ENCODE measurements around the gene CST7.

CST7 gene

DNA sequence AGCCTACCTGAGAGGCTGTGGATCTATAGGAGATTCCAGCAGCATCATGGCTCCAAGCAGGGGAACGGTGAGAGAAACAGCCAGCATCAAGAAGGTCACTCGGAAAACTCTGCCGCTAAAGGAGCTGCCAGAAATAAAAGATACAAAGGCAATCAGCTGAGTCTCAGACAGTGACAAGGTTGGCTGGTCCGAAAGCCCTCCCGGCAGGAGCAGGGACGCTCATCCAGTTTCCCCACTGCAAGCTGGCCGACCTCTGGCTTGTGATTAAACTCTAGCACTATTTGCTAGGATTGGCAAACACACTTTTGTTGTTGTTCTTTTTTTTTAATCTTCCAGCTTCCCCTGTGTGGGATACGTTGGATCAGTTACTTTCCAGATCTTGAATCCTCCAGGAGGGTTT lies 34.8 kb downstream of the CST7 start:
- TF ChIP-seq Cebpa-rat (IDR thresholded peaks at IDR 0.05), result no peak
- H3K4me1 ChIP-seq, result peaks cover 47% of the 10 kb centered on the region
- H3K4me2 ChIP-seq, result no peak overlapping the region

DNA sequence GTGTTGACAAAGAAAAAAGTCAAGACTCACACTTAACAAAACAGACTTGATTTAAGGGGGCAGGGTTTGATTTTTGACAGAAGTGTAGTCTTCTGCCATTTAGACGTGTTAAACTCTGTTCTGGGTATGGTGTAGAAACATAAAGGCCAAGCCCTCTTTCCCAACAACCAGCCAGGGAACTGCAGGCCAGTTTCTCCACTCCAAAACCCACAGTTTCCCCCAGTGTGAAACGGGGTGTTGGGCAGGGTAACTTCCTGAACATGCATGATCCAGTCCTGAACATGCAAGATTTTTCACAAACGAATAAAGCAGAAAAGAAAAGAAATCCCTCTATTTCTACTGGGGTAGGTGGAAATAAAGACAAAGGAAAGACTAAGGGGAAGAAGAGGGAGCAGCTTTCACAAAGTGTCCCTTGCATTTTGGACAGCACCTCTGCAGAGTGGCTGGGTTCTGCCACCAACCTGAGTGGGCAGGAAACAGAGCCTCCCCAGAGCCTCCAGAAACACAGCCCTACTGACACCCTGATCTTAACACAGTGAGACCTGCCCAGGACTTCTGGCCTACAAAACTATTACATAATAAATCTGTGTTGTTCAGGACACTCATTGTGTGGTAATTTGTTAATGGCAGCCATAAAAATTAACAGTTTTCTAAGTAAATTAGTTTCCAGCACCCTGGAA lies 36.0 kb downstream of the CST7 start:
- Histone ChIP-seq H3K4me1 (peaks cover 58% of the 10 kb centered on the region), H3K9me3 (peaks cover 12% of the 10 kb centered on the region), H3K4me2 (peak overlapping the region; percentile 32), H3K27me3 (no peaks in the 10 kb centered on the region), H3K9ac (no peak overlapping the region), H3K4me3 (no peak overlapping the region), H4K20me1 (peaks cover 52% of the 10 kb centered on the region), H3K36me3 (peaks cover 50% of the 10 kb centered on the region), H3K27ac (no peak overlapping the region)
- no peak for TF ChIP-seq Cebpa-rat (IDR thresholded peaks at IDR 0.05)

More for the DNA sequence above, 34.8 kb downstream of the CST7 start:
- peaks cover 21% of the 10 kb centered on the region for H3K9me3 ChIP-seq
- H3K36me3 ChIP-seq, result peaks cover 59% of the 10 kb centered on the region
- H3K27me3 ChIP-seq, result no peaks in the 10 kb centered on the region
- no peak overlapping the region for H3K4me3 ChIP-seq
- H3K27ac ChIP-seq, result no peak overlapping the region
- H4K20me1 ChIP-seq, result peaks cover 52% of the 10 kb centered on the region
- no peak overlapping the region for H3K9ac ChIP-seq

DNA sequence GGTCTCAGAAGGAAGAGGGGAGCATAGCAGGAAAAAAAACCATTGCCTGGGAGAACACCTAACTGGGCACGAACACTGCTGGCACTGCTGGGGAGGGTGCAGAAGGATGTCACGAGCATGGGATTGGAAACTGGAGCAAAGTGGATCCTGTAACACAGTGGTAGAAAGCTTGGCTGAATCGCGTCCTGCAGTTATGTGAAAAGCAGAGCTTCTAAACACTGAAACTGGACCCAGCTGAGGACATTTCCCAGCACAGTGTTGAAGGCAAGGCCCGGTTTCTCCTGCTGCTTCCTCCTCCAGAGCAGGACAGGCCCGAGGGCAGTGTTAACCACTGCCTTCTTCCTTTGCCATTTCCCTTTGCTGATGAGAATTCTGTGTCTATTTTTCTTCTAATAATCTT lies 36.7 kb downstream of the CST7 start:
- Histone ChIP-seq H3K9me3 (peaks cover 5% of the 10 kb centered on the region), H4K20me1 (peaks cover 52% of the 10 kb centered on the region), H3K4me1 (peaks cover 61% of the 10 kb centered on the region), H3K36me3 (peaks cover 43% of the 10 kb centered on the region), H3K4me3 (no peak overlapping the region), H3K27ac (no peak overlapping the region), H3K4me2 (peak overlapping the region; percentile 32; the same call in 1 of the 2 replicates), H3K9ac (no peak overlapping the region), H3K27me3 (no peaks in the 10 kb centered on the region)
- TF ChIP-seq Cebpa-rat (IDR thresholded peaks at IDR 0.05), result no peak

DNA sequence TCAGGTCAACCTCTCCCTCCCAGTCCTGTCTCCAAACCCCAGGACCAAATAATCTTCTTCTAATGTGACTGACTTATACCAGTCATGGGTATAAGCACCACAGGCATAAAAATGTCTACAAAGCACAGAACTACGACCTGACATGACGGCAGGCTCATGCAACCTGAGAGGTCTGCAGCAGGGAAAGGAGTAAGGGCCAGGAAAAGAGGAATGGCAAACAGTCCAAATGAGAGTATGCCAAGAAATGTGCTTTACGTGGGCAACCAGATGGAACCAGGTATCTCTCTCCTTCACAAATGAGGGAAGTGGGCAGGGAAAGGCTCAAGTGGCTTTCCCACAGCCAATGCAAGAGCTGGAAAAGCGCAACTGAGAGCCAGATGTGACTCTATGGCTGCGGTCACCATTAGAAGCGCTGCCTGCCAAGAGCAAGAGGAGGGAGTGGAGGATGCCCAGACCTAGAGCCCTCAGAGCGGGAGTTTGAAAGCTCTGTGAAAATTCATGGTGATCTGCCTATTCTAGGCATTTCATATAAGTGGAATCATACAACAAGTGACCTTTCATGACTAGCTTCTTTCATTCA lies 37.5 kb downstream of the CST7 start:
- Histone ChIP-seq H3K36me3 (peaks cover 36% of the 10 kb centered on the region), H3K4me2 (peak overlapping the region; percentile 1; the same call in 1 of the 2 replicates), H3K27ac (no peak overlapping the region), H3K9ac (no peak overlapping the region), H3K4me1 (peaks cover 68% of the 10 kb centered on the region), H3K4me3 (no peak overlapping the region), H4K20me1 (peaks cover 52% of the 10 kb centered on the region), H3K9me3 (no peaks in the 10 kb centered on the region), H3K27me3 (no peaks in the 10 kb centered on the region)
- TF ChIP-seq Cebpa-rat (IDR thresholded peaks at IDR 0.05), result no peak

DNA sequence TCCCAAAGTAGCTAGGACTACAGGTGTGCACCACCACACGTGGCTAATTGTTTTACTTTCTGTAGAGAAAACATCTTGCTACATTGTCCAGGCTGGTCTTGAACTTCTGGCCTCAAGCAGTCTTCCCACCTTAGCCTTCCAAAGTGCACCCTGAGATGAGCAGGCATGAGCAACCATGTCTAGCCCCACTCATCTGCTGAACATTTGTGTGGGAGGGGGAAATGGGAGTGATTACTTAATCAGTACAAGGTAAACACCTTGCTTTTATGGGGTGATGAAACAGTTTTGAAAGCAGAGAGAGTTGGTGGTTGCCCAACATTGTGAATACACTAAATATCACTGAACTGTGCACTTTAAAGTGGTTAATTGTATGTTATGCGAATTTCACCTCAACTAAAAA lies 38.2 kb downstream of the CST7 start:
- Histone ChIP-seq H3K27me3 (no peaks in the 10 kb centered on the region), H3K4me2 (0 out of 2 replicates have a peak overlapping the region, but pooled peaks have one; percentile 69), H3K9me3 (no peaks in the 10 kb centered on the region), H3K36me3 (peaks cover 29% of the 10 kb centered on the region), H3K27ac (no peak overlapping the region), H4K20me1 (peaks cover 52% of the 10 kb centered on the region), H3K4me1 (peaks cover 72% of the 10 kb centered on the region), H3K4me3 (no peak overlapping the region), H3K9ac (no peak overlapping the region)
- no peak for TF ChIP-seq Cebpa-rat (IDR thresholded peaks at IDR 0.05)

DNA sequence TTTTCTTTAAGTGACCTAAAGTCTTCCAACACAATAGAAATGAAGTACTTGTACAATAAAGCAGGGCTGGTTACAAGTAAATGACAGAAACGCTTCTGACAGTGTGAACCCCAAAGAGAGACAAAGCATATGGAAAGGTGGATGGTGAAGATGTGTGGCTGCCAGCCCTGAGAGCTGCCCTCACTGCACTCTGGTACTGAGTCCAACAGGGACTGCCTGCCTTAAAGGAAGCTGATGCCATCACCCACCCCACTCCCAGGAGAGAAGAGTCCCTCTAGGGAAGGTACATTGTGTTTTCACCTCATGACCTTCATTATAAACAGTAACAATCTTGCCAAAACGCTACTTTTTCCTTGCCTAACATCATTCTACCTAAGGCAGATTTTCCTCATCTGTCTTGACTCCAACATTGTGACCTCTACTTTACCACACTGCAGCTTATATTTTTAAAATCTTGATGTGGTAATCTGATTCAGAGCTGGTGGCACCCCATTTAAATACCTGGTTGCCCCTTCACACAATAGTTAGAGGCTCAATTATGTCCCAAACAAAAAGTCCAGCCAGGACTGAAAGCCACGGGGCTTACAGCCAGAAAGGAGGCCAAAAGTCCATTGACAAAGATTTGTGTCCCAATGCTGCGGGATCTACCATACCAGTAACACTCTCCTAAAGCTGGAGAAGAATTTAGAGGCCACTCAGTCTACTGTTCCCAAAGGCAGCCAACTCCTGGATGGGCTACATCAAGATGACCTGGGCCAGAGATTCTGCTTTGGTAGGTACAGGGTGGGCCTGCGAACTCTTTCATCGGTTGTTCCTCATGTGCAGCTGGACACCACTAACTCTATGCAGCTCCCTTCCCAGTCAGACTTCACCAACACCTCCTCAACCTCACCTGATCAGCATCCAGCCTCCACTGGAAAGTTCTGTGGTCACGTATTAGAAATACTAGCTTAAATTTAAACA lies 39.1 kb downstream of the CST7 start:
- Histone ChIP-seq H4K20me1 (peaks cover 52% of the 10 kb centered on the region), H3K4me3 (no peak overlapping the region), H3K36me3 (peaks cover 20% of the 10 kb centered on the region), H3K27ac (0 out of 2 replicates have a peak overlapping the region, but pooled peaks have one; percentile 19), H3K9me3 (no peaks in the 10 kb centered on the region), H3K27me3 (no peaks in the 10 kb centered on the region), H3K4me2 (peak overlapping the region; percentile 69), H3K4me1 (peaks cover 76% of the 10 kb centered on the region), H3K9ac (0 out of 2 replicates have a peak overlapping the region, but pooled peaks have one; percentile 16)
- TF ChIP-seq Cebpa-rat (IDR thresholded peaks at IDR 0.05), result no peak

DNA sequence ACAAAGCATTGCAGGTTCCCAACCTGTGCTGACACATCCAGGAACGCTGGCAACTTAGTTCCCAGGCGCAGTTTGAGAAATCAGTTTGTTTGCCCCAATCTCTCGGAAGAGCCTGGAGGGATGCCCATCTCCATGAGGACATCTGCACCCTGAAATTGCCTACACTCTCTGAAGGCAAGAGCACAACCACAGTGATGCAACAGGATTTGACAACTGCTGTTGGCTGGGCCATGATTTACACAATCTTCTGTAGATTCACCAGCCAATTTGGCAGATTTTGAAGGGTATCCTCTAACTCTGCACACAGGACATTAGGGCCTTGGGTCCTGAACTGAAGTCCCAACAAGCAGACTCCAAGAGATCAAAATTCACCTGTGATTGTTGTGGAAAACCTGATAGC lies 40.1 kb downstream of the CST7 start:
- Histone ChIP-seq H4K20me1 (peaks cover 47% of the 10 kb centered on the region), H3K4me2 (peak overlapping the region; percentile 69), H3K4me1 (peaks cover 86% of the 10 kb centered on the region)

DNA sequence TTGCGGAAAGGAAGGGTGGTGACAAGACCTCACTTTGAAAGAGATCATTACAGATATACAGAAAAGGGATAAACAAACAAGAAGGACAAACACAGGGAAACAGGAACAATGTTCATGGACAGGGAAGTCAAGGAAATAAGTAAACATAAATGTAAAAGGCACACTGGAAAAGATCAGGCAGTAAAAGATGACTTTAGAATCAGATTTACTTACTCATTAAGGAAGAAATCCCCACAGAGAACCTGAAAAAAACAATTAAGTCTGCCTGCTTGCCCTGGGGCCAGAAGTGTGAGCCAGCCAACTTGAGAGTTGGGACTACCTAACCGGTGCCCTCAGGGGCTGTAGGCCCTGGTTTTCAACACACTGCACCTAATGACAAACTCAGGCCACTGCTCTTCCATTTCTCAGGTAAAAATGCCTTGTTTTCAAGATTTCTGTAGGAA lies 41.8 kb downstream of the CST7 start:
- peaks cover 34% of the 10 kb centered on the region for H4K20me1 ChIP-seq
- no peak overlapping the region for H3K27ac ChIP-seq
- peak overlapping the region; percentile 91 for H3K4me3 ChIP-seq
- H3K9me3 ChIP-seq, result no peaks in the 10 kb centered on the region
- 0 out of 2 replicates have a peak overlapping the region, but pooled peaks have one; percentile 90 for H3K9ac ChIP-seq
- H3K4me1 ChIP-seq, result peaks cover 89% of the 10 kb centered on the region
- no peak for TF ChIP-seq Cebpa-rat (IDR thresholded peaks at IDR 0.05)
- 0 out of 2 replicates have a peak, but pooled peaks cover 8% of the 10 kb centered on the region for H3K36me3 ChIP-seq
- H3K27me3 ChIP-seq, result no peaks in the 10 kb centered on the region
- H3K4me2 ChIP-seq, result peak overlapping the region; percentile 95

More for the DNA sequence above, 40.1 kb downstream of the CST7 start:
- H3K27me3 ChIP-seq, result no peaks in the 10 kb centered on the region
- no peaks in the 10 kb centered on the region for H3K9me3 ChIP-seq
- TF ChIP-seq Cebpa-rat (IDR thresholded peaks at IDR 0.05), result no peak
- H3K36me3 ChIP-seq, result peaks cover 10% of the 10 kb centered on the region; the same call in 1 of the 2 replicates
- no peak overlapping the region for H3K4me3 ChIP-seq
- peak overlapping the region; percentile 19; the same call in 1 of the 2 replicates for H3K27ac ChIP-seq
- H3K9ac ChIP-seq, result peak overlapping the region; percentile 16; the same call in 1 of the 2 replicates

DNA sequence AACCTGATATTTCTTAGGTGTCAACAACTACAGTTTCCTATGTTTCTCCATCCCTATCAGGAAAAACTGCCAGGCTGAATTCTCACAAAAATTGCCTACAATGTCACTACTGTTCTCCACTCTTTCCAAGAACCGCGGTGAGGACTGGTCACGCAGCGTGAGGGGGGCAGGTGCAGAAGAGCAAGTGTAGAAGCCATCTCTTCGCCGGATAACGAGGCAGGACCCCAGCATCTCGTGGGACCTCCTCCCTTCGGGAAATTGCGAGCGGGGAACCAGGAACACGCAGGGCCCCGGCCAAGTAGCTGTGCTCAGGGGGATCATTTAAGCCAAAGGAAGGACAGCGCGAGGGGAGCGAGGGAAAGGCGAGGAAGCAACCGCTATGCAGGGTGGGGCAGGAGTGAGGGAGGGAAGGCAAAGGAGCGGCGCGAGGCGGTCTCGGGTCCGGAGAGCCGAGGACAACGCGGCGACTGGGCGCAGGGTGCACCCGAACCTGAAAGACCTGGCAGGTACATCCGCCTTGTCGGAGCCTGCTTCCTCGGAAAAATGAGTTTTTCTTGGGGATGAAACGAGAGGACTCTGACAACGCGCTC lies 42.9 kb downstream of the CST7 start:
- H3K27ac ChIP-seq, result peak overlapping the region; percentile 87
- H4K20me1 ChIP-seq, result peaks cover 22% of the 10 kb centered on the region
- peak overlapping the region; percentile 91 for H3K4me3 ChIP-seq
- no peaks in the 10 kb centered on the region for H3K27me3 ChIP-seq
- 0 out of 2 replicates have a peak, but pooled peaks cover 4% of the 10 kb centered on the region for H3K36me3 ChIP-seq
- peak overlapping the region; percentile 95 for H3K4me2 ChIP-seq
- H3K4me1 ChIP-seq, result peaks cover 88% of the 10 kb centered on the region
- no peaks in the 10 kb centered on the region for H3K9me3 ChIP-seq
- no peak for TF ChIP-seq Cebpa-rat (IDR thresholded peaks at IDR 0.05)
- H3K9ac ChIP-seq, result peak overlapping the region; percentile 90

All from BLaER1 (cell line).